H9 (cell line): ENCODE measurements around the gene LGMN. TPM values are rescaled to one million over a fixed set of nuclear protein-coding genes. Genes with fewer than 3 reads are reported as not detected.

ENCODE experiments used
- DNase-seq: peaks from one replicate; pipeline ENCODE4 v3.0.0-alpha.2; 2017
- H2AFZ ChIP-seq: one replicate; pipeline ENCODE4 v1.6.1; 2013; ENCODE audit warnings: mild to moderate bottlenecking, low read length, control low read depth, moderate library complexity
- H2AK5ac ChIP-seq: 2 replicates; pipeline ENCODE4 v1.6.1; 2013; ENCODE audit warnings: low read length, control low read depth, mixed read lengths; ENCODE audit not compliant: insufficient read length
- H2BK120ac ChIP-seq: one replicate; pipeline ENCODE4 v1.6.1; 2013; ENCODE audit warnings: low read depth, mild to moderate bottlenecking, low read length, control low read depth, inconsistent platforms; ENCODE audit not compliant: poor library complexity, severe bottlenecking
- H2BK12ac ChIP-seq: 2 replicates; pipeline ENCODE4 v1.6.1; 2013; ENCODE audit warnings: low read length, control low read depth, mixed read lengths, low read depth; ENCODE audit not compliant: insufficient read length
- H2BK15ac ChIP-seq: 2 replicates; pipeline ENCODE4 v1.6.1; 2013; ENCODE audit warnings: low read depth, low read length, control low read depth
- H2BK20ac ChIP-seq: one replicate; pipeline ENCODE4 v1.6.1; 2013; ENCODE audit warnings: low read depth, mild to moderate bottlenecking, low read length, control low read depth, inconsistent platforms; ENCODE audit not compliant: poor library complexity, severe bottlenecking
- H2BK5ac ChIP-seq: 2 replicates; pipeline ENCODE4 v1.6.1; 2013; ENCODE audit warnings: low read length, control low read depth, mixed read lengths; ENCODE audit not compliant: insufficient read length
- H3K14ac ChIP-seq: 2 replicates; pipeline ENCODE4 v1.6.1; 2013; ENCODE audit warnings: low read length, control low read depth; ENCODE audit not compliant: insufficient read depth
- H3K18ac ChIP-seq: 2 replicates; pipeline ENCODE4 v1.6.1; 2013; ENCODE audit warnings: low read depth, mild to moderate bottlenecking, mixed read lengths, low read length, control low read depth; ENCODE audit not compliant: insufficient read length
- H3K23ac ChIP-seq: 2 replicates; pipeline ENCODE4 v1.6.1; 2013; ENCODE audit warnings: low read length, control low read depth, mixed read lengths, low read depth; ENCODE audit not compliant: insufficient read length
- H3K23me2 ChIP-seq: 2 replicates; pipeline ENCODE4 v1.6.1; 2013; ENCODE audit warnings: low read depth, mild to moderate bottlenecking, mixed read lengths, low read length, control low read depth; ENCODE audit not compliant: insufficient read length, poor library complexity, severe bottlenecking
- H3K27ac ChIP-seq: 2 replicates; pipeline ENCODE4 v1.5.1; 2013; ENCODE audit warnings: low read length, control low read depth, mixed read lengths, low read depth; ENCODE audit not compliant: insufficient read length
- H3K27me3 ChIP-seq: 2 replicates; pipeline ENCODE4 v1.6.1; 2013; ENCODE audit warnings: low read length, control low read depth, inconsistent platforms; ENCODE audit not compliant: insufficient read depth
- H3K4ac ChIP-seq: 2 replicates; pipeline ENCODE4 v1.6.1; 2013; ENCODE audit warnings: low read depth, mild to moderate bottlenecking, control low read depth, inconsistent platforms, low read length, moderate library complexity
- H3K4me1 ChIP-seq: 2 replicates; pipeline ENCODE4 v1.6.1; 2013; ENCODE audit warnings: low read length, control low read depth, inconsistent platforms; ENCODE audit not compliant: insufficient read depth
- H3K4me2 ChIP-seq: 2 replicates; pipeline ENCODE4 v1.6.1; 2013; ENCODE audit warnings: low read length, control low read depth, mixed read lengths; ENCODE audit not compliant: insufficient read length, insufficient read depth
- H3K56ac ChIP-seq: 2 replicates; pipeline ENCODE4 v1.6.1; 2013; ENCODE audit warnings: low read depth, mild to moderate bottlenecking, mixed read lengths, low read length, control low read depth; ENCODE audit not compliant: insufficient read length
- H3K79me1 ChIP-seq: 2 replicates; pipeline ENCODE4 v1.6.1; 2013; ENCODE audit warnings: low read depth, mild to moderate bottlenecking, moderate library complexity, low read length, control low read depth, inconsistent platforms; ENCODE audit not compliant: insufficient read depth, poor library complexity, severe bottlenecking
- H3K79me2 ChIP-seq: 2 replicates; pipeline ENCODE4 v1.6.1; 2013; ENCODE audit warnings: low read length, control low read depth, inconsistent platforms; ENCODE audit not compliant: insufficient read depth
- H3K9ac ChIP-seq: 2 replicates; pipeline ENCODE4 v1.6.1; 2013; ENCODE audit warnings: low read length, control low read depth, mixed read lengths; ENCODE audit not compliant: insufficient read length; ENCODE audit errors: extremely low read depth
- H3K9me3 ChIP-seq: one replicate; pipeline ENCODE4 v1.6.1; 2013; ENCODE audit warnings: low read depth, low read length, inconsistent platforms; ENCODE audit not compliant: control insufficient read depth
- H3T11ph ChIP-seq: one replicate; pipeline ENCODE4 v1.6.1; 2013; ENCODE audit warnings: mild to moderate bottlenecking, low read length, control low read depth, inconsistent platforms
- H4K20me1 ChIP-seq: one replicate; pipeline ENCODE4 v1.6.1; 2013; ENCODE audit not compliant: control insufficient read depth, insufficient read length, insufficient read depth
- H4K5ac ChIP-seq: 2 replicates; pipeline ENCODE4 v1.6.1; 2013; ENCODE audit warnings: low read depth, mild to moderate bottlenecking, mixed read lengths, low read length, control low read depth; ENCODE audit not compliant: insufficient read length
- H4K8ac ChIP-seq: replicated peaks from 2 replicates; pipeline ENCODE4 v1.6.1; 2013; ENCODE audit warnings: low read length, control low read depth, mixed read lengths, low read depth; ENCODE audit not compliant: insufficient read length
- H4K91ac ChIP-seq: 2 replicates; pipeline ENCODE4 v1.6.1; 2013; ENCODE audit warnings: low read depth, mild to moderate bottlenecking, moderate library complexity, mixed read lengths, low read length, control low read depth; ENCODE audit not compliant: insufficient read length
- H3K27ac Mint-ChIP-seq, 3 experiments: 2 replicates in 2 of 3; 3 replicates in 1 of 3; pipeline ENCODE4 v1.8.0; 2020 to 2021; ENCODE audit warnings: mixed read lengths in 3 of 3, mild to moderate bottlenecking in 1 of 3, moderate library complexity in 1 of 3
- H3K27me3 Mint-ChIP-seq: 2 replicates; pipeline ENCODE4 v1.8.0; 2021; ENCODE audit warnings: low read depth, mild to moderate bottlenecking, moderate library complexity, mixed read lengths
- H3K36me3 Mint-ChIP-seq, 3 experiments: 2 replicates in 2 of 3; 3 replicates in 1 of 3; pipeline ENCODE4 v1.8.0; 2020 to 2021; ENCODE audit warnings: low read depth in 3 of 3, mixed read lengths in 3 of 3; ENCODE audit not compliant: insufficient read depth in 1 of 3
- H3K4me1 Mint-ChIP-seq, 2 experiments: 2 replicates each; pipeline ENCODE4 v1.8.0; 2020; ENCODE audit warnings: mixed read lengths in 2 of 2
- H3K4me3 Mint-ChIP-seq, 2 experiments: 2 replicates in 1 of 2; 3 replicates in 1 of 2; pipeline ENCODE4 v1.8.0; 2020 to 2021; ENCODE audit warnings: mild to moderate bottlenecking in 2 of 2, mixed read lengths in 2 of 2, moderate library complexity in 1 of 2
- H3K9me3 Mint-ChIP-seq, 2 experiments: 2 replicates in 1 of 2; 3 replicates in 1 of 2; pipeline ENCODE4 v1.8.0; 2020; ENCODE audit warnings: mild to moderate bottlenecking in 2 of 2, mixed read lengths in 2 of 2, moderate library complexity in 1 of 2
- whole genome bisulfite sequencing: extraction: QIAGEN DNeasy Blood & Tissue Kit; methylation state at CpG from one replicate; pipeline ENCODE4 v1.1.7; 2013; ENCODE audit warnings: missing lambda C conversion rate, low lambda C conversion rate, mixed read lengths; ENCODE audit not compliant: insufficient read length; ENCODE audit errors: extremely low coverage; 5-methylcytosine and 5-hydroxymethylcytosine counted together
- total RNA-seq: library from RNA; stranded (reverse); gene quantifications from 2 replicates; pipeline ENCODE4 v1.2.1, GENCODE V29; 2021
- TF ChIP-seq, protein P1 (sequence below): fragments of 200-600 bp; sonication (generic); conservative IDR thresholded peaks from 3 replicates; pipeline ENCODE4 v1.8.0; 2021; ENCODE audit warnings: antibody characterized with exemption, mild to moderate bottlenecking

The LGMN gene
- total RNA-seq, 1 experiment from 2014 or later, result 55.3 TPM

DNA sequence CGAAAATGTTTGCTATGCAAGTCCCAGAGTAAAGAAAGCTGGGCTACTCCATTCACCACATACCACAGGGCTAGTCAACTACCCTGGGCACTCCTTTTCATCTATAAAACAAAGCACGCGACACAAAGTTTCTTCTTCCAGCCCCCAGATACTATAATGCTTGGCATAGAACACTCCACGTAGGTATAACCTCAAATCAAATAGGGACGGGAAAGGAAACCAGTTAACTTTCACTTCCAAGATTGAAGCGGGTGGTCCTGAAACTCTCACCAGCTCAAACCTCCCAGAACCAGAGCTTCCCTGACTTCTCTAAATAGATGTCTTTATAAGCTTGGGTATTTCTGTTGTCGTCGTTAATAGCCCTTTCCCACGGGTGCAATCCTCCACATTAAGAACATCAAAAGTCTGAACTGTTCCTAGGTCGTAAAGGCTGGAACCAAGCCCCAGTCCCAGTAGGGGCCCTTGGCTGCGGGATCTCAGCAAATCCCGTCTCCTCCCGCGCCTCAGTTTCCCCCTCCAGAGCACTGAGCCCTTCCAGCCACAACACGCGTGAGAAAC lies 647 bp downstream of the LGMN start:
- Histone ChIP-seq H3K9ac (peak overlapping the region; percentile 72), H4K8ac (no peak overlapping the region), H2BK120ac (no peak overlapping the region), H3K4ac (no peak overlapping the region), H3K79me2 (no peaks in the 10 kb centered on the region), H3K27ac (no peak overlapping the region), H3K4me2 (peak overlapping the region; percentile 93), H4K20me1 (no peaks in the 10 kb centered on the region), H4K91ac (no peak overlapping the region), H3K14ac (peak overlapping the region; percentile 53; the same call in 1 of the 2 replicates), H2BK20ac (no peak overlapping the region), H3K23me2 (peaks cover 10% of the 10 kb centered on the region), H4K5ac (no peak overlapping the region), H2AK5ac (no peak overlapping the region), H3K4me1 (no peaks in the 10 kb centered on the region), H2BK12ac (no peak overlapping the region), H3T11ph (no peak overlapping the region), H3K56ac (no peak overlapping the region), H2BK15ac (no peak overlapping the region), H3K18ac (no peak overlapping the region), H3K79me1 (no peaks in the 10 kb centered on the region), H3K23ac (no peak overlapping the region), H2BK5ac (no peak overlapping the region), H3K27me3 (no peaks in the 10 kb centered on the region), H2AFZ (no peak overlapping the region), H3K9me3 (no peaks in the 10 kb centered on the region)
- TF ChIP-seq, protein P1, sequence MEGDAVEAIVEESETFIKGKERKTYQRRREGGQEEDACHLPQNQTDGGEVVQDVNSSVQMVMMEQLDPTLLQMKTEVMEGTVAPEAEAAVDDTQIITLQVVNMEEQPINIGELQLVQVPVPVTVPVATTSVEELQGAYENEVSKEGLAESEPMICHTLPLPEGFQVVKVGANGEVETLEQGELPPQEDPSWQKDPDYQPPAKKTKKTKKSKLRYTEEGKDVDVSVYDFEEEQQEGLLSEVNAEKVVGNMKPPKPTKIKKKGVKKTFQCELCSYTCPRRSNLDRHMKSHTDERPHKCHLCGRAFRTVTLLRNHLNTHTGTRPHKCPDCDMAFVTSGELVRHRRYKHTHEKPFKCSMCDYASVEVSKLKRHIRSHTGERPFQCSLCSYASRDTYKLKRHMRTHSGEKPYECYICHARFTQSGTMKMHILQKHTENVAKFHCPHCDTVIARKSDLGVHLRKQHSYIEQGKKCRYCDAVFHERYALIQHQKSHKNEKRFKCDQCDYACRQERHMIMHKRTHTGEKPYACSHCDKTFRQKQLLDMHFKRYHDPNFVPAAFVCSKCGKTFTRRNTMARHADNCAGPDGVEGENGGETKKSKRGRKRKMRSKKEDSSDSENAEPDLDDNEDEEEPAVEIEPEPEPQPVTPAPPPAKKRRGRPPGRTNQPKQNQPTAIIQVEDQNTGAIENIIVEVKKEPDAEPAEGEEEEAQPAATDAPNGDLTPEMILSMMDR, result no peak
- Mint-ChIP-seq H3K4me3 (peak overlapping the region; percentile 86 to 93), H3K36me3 (peaks cover 4 to 20% (median 9%) of the 10 kb centered on the region in 3 experiments; a peak in 6 of 7 replicates), H3K27me3 (peaks cover 21% of the 10 kb centered on the region), H3K27ac (peak overlapping the region in 2 of 3 experiments; percentile 44 to 65; a peak in 1 of 7 replicates), H3K4me1 (peaks cover 17 to 19% of the 10 kb centered on the region in 2 experiments), H3K9me3 (peaks cover 3 to 5% of the 10 kb centered on the region in 2 experiments; a peak in 2 of 5 replicates)
- WGBS, result no CpG with 5 or more reads among the region's 16 CpGs
- no peak for DNase-seq
